Heart left ventricle (tissue), 13 donors: ENCODE data around the gene PLCL1.

Experiments used
- CTCF ChIP-seq, 12 donors: fragments of 200-600 bp; sonication (generic) in 4 of 12; IDR thresholded peaks; one replicate each; pipeline versions ENCODE4 v1.5.0 to v1.8.0; 2018 to 2022; ENCODE audit warnings: antibody characterized with exemption in 12 of 12, mild to moderate bottlenecking in 5 of 12
- POLR2A ChIP-seq, 2 donors: fragments of 450-650 bp; IDR thresholded peaks; one replicate each; pipeline ENCODE4 v1.6.1; 2017; ENCODE audit warnings: antibody characterized with exemption in 2 of 2, mild to moderate bottlenecking in 2 of 2, moderate library complexity in 2 of 2
- donor health status: ischemic (EF 13 %, LVEDD 7.1; RV severe dilation, severe dysfunction).
- donor health status: DM: no; HTN: yes; CAD: no.
- donor health status: DM: no; HTN: no; CAD: no.
- donor health status: ischemic (EF 25% LVEDD 6.9; RV normal size, moderate dysfunction).
- donor health status: ischemic (EF 25% LVEDD 5.7; RV mildly dilated, moderate dysfunction).
- donor health status: ischemic (EF 35%, LVEDD 5.7; RV mildly dilated, moderate dysfunction).
- donor health status: nonischemic (EF 11% LVEDD 7.7; RV severe dilation, severe dysfunction).
- donor health status: DM: yes; HTN: yes; CAD: no.
- donor health status: PGD.
- donor health status: ischemic (EF 29% LVEDD 5.4; RV normal size, mild dysfunction).
- donor health status: nonischemic (EF 23%, LVEDD 6.1; RV moderate dilation, normal function).

- no peak for TF ChIP-seq CTCF (IDR thresholded peaks at IDR 0.05)
- TF ChIP-seq POLR2A (IDR thresholded peaks at IDR 0.05), result no peak
Observed at GRCh38 chr2:197926673-197927072, 122.3 kb downstream of the PLCL1 start.
